Gastroesophageal sphincter (tissue), 4 donors: ENCODE results near the gene LCP2. TPM values are rescaled to one million over a fixed set of nuclear protein-coding genes. Genes with fewer than 3 reads are reported as not detected.
A peak's percentile ranks its signal among the peaks of the same experiment; 100 is the strongest.

ENCODE experiments used
- ATAC-seq: fragments of 150-250 bp; one replicate; pipeline ENCODE4 v1.9.1; 2016; ENCODE audit warnings: mild to moderate bottlenecking, moderate library complexity
- H3K27ac ChIP-seq, 4 donors: fragments of 200-600 bp; sonication (generic) in 3 of 4; 1 replicate in 3 of 4; 2 replicates in 1 of 4; pipeline ENCODE4 v1.5.1; 2016 to 2019
- H3K27me3 ChIP-seq: fragments of 200-600 bp; sonication (generic); one replicate; pipeline ENCODE4 v1.5.1; 2019
- H3K36me3 ChIP-seq, 2 donors: fragments of 200-600 bp; sonication (generic); one replicate each; pipeline ENCODE4 v1.5.1; 2019; ENCODE audit warnings: control low read depth in 1 of 2
- H3K4me1 ChIP-seq, 3 donors: fragments of 200-600 bp; sonication (generic); 1 replicate in 2 of 3; 2 replicates in 1 of 3; pipeline ENCODE4 v1.5.1; 2016 to 2019; ENCODE audit warnings: control low read depth in 2 of 3
- H3K4me3 ChIP-seq, 2 donors: fragments of 200-600 bp; sonication (generic); one replicate each; pipeline ENCODE4 v1.5.1; 2019; ENCODE audit warnings: mild to moderate bottlenecking in 1 of 2, moderate library complexity in 1 of 2
- H3K9me3 ChIP-seq, 3 donors: fragments of 200-600 bp; sonication (generic); one replicate each; pipeline ENCODE4 v1.5.1; 2017 to 2019; ENCODE audit warnings: control low read depth in 2 of 3
- EP300 ChIP-seq: sonication (generic); formaldehyde crosslinking; IDR thresholded peaks from one replicate; pipeline ENCODE4 v1.6.1; 2017; ENCODE audit warnings: antibody characterized with exemption, mild to moderate bottlenecking
- POLR2A ChIP-seq, 2 donors: fragments of 450-650 bp; IDR thresholded peaks; one replicate each; pipeline ENCODE4 v1.6.1; 2017; ENCODE audit warnings: antibody characterized with exemption in 2 of 2, mild to moderate bottlenecking in 2 of 2, moderate library complexity in 1 of 2
- POLR2AphosphoS5 ChIP-seq: sonication (generic); formaldehyde crosslinking; IDR thresholded peaks from one replicate; pipeline ENCODE4 v1.6.1; 2017; ENCODE audit warnings: antibody characterized with exemption
- WGBS, 2 donors: methylation state at CpG; one replicate each; pipeline ENCODE4 v1.1.5; 2018; ENCODE audit warnings: low coverage in 1 of 2; 5-methylcytosine and 5-hydroxymethylcytosine counted together
- total RNA-seq, 4 donors: library from RNA; depleted of rRNA; stranded (reverse); fragments of >200 nt; gene quantifications; one replicate each; pipeline ENCODE4 v1.1.0, GENCODE V29; 2016
- TF ChIP-seq, protein P1 (sequence below), 4 experiments: fragments of 200-600 bp in 2 of 4; fragments of 450-650 bp in 2 of 4; sonication (generic) in 1 of 4; IDR thresholded peaks; one replicate each; pipeline ENCODE4 v1.5.1; 2017 to 2019; ENCODE audit warnings: antibody characterized with exemption in 4 of 4, mild to moderate bottlenecking in 2 of 4, moderate library complexity in 2 of 4

LCP2 gene
- total RNA-seq, 4 donors from 2014 or later: 5.5 to 17.0 (median 8.3) TPM

DNA sequence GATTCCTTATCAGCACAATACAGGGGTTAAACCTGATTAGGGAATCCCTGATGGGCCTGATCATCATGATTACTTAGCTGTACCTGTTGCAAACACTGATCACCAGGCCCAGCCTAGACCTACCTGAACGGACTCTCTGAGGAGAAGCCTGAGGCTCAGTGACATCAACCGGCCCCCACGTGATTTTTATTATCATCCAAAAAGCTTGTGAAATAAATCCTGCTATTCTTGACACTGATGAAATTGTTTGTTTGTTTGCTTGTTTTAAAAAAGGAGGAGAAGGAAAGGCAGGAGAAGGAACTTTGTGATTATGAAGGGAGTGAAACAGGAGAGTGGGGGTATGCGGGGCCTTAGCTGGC is 18.1 kb downstream of the LCP2 start:
- Histone ChIP-seq H3K4me3 (no peak overlapping the region), H3K27ac (peak overlapping the region in 2 of 4 donors; percentile 69 to 75), H3K27me3 (no peaks in the 10 kb centered on the region), H3K4me1 (peaks cover 0 to 30% (median 5%) of the 10 kb centered on the region in 3 donors), H3K9me3 (peaks cover 0 to 8% (median 0%) of the 10 kb centered on the region in 3 donors), H3K36me3 (no peaks in the 10 kb centered on the region)
- 89 to 96% methylated on average over 4 of the region's 4 CpGs for WGBS, 2 donors
- no peak for ATAC-seq
- TF ChIP-seq POLR2AphosphoS5 (no peak), POLR2A (IDR thresholded peaks at IDR 0.05) (no peak), EP300 (no peak)
- TF ChIP-seq, protein P1, sequence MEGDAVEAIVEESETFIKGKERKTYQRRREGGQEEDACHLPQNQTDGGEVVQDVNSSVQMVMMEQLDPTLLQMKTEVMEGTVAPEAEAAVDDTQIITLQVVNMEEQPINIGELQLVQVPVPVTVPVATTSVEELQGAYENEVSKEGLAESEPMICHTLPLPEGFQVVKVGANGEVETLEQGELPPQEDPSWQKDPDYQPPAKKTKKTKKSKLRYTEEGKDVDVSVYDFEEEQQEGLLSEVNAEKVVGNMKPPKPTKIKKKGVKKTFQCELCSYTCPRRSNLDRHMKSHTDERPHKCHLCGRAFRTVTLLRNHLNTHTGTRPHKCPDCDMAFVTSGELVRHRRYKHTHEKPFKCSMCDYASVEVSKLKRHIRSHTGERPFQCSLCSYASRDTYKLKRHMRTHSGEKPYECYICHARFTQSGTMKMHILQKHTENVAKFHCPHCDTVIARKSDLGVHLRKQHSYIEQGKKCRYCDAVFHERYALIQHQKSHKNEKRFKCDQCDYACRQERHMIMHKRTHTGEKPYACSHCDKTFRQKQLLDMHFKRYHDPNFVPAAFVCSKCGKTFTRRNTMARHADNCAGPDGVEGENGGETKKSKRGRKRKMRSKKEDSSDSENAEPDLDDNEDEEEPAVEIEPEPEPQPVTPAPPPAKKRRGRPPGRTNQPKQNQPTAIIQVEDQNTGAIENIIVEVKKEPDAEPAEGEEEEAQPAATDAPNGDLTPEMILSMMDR (IDR thresholded peaks at IDR 0.05): no peak

- peak overlapping the region in 2 of 4 donors; percentile 69 to 75 for H3K27ac ChIP-seq
Measured at GRCh38 chr5:170278611-170279458, 18.7 kb downstream of the LCP2 start.

GRCh38 chr5:170277867-170278281 is 19.7 kb downstream of the LCP2 start:
- WGBS, 2 donors: 72 to 81% methylated on average over 4 of the region's 6 CpGs
- ATAC-seq: no peak
- H3K4me1 ChIP-seq: peaks cover 0 to 30% (median 5%) of the 10 kb centered on the region in 3 donors
- no peak overlapping the region for H3K27ac ChIP-seq
- no peaks in the 10 kb centered on the region for H3K9me3 ChIP-seq
- no peaks in the 10 kb centered on the region for H3K36me3 ChIP-seq
- no peak overlapping the region for H3K4me3 ChIP-seq
- no peaks in the 10 kb centered on the region for H3K27me3 ChIP-seq
- TF ChIP-seq POLR2A (IDR thresholded peaks at IDR 0.05): no peak

More at GRCh38 chr5:170278611-170279458, 18.7 kb downstream of the LCP2 start:
- WGBS, 2 donors: 70 to 79% methylated on average over 2 of the region's 9 CpGs
- Histone ChIP-seq H3K27me3 (no peaks in the 10 kb centered on the region), H3K4me1 (peaks cover 0 to 30% (median 5%) of the 10 kb centered on the region in 3 donors), H3K4me3 (no peak overlapping the region), H3K9me3 (peaks cover 0 to 5% (median 0%) of the 10 kb centered on the region in 3 donors), H3K36me3 (no peaks in the 10 kb centered on the region)
- ATAC-seq: no peak
- TF ChIP-seq, protein P1 (IDR thresholded peaks at IDR 0.05): no peak
- TF ChIP-seq POLR2AphosphoS5 (no peak), EP300 (no peak), POLR2A (IDR thresholded peaks at IDR 0.05) (no peak)

DNA sequence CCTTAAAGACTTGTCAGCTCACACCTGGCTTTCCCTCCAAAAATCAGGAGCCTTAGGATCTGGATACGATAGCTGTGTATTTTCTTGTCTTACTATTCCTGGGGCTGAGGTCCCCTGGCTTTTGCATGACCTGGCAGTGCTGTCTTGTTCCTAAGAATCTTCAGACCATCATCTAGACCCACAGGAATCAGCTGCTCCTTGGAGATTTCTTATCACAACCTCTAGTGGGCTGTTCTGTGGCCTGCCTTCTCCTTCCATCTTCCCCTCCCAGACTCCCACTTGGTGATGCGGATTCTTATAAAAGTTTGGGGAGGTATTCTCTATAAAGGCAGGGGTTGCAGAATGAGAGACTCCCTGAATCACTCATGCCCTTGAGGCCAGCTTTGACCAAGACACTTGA is 21.4 kb downstream of the LCP2 start:
- 89 to 94% methylated on average over 1 to 2 of the region's 2 CpGs for WGBS, 2 donors
- Histone ChIP-seq H3K27ac (no peak overlapping the region), H3K36me3 (no peaks in the 10 kb centered on the region), H3K4me1 (peaks cover 0 to 30% (median 5%) of the 10 kb centered on the region in 3 donors), H3K9me3 (no peaks in the 10 kb centered on the region), H3K4me3 (no peak overlapping the region), H3K27me3 (no peaks in the 10 kb centered on the region)
- TF ChIP-seq POLR2AphosphoS5 (no peak), EP300 (no peak), POLR2A (IDR thresholded peaks at IDR 0.05) (no peak)
- TF ChIP-seq, protein P1 (IDR thresholded peaks at IDR 0.05): no peak
- no peak for ATAC-seq

DNA sequence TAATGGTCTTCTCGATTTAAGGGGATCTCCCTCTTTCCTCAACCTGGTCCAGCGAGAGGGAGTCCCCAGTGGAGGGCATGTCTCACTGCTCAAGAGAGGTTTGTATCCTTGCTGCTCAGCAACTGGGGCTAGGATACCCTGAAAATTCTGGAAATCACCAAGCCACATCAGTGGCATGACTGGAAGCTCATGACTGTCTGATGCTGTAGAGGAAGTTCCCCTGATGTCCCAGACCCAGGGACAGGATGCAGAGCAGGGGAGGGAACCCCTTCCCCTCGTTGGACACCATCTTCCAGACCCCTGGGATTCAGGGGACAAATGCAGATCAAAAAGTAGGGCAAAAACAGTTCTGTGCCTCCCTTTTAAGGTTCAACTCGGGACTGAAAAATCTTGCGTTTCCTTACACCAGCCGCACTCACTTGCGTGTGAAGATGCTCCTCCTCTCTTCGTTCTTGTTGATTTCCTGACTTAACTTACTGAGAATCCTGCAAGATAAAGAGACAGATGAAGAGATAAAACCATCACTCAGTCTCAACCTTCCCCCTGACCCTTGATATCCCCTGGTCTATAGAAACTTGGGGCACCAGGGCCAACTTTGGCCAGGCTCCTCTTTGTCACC is 22.1 kb downstream of the LCP2 start:
- WGBS, 2 donors: 94 to 97% methylated on average over 5 to 6 of the region's 8 CpGs
- peaks cover 0 to 24% (median 5%) of the 10 kb centered on the region in 3 donors for H3K4me1 ChIP-seq
- ATAC-seq: no peak
- no peaks in the 10 kb centered on the region for H3K36me3 ChIP-seq
- H3K9me3 ChIP-seq: no peaks in the 10 kb centered on the region
- TF ChIP-seq POLR2AphosphoS5 (no peak), EP300 (no peak), POLR2A (IDR thresholded peaks at IDR 0.05) (no peak)
- TF ChIP-seq, protein P1 (IDR thresholded peaks at IDR 0.05): no peak
- H3K27ac ChIP-seq: no peak overlapping the region
- no peak overlapping the region for H3K4me3 ChIP-seq
- no peaks in the 10 kb centered on the region for H3K27me3 ChIP-seq
